ENCODE measurements around the gene S100A11. TPM values are rescaled to one million over a fixed set of nuclear protein-coding genes. Genes with fewer than 3 reads are reported as not detected.

Gene S100A11
- total and polyA plus RNA-seq, 9 of the 15 experiments (the other 6 are each of a cell fraction or from before 2014, with no cell fraction given), result 131 to 808 (median 235) TPM

- TF ChIP-seq RNF219 (CRISPR knock-in tag; IDR thresholded peaks at IDR 0.05) (no peak), CREB3L1 (IDR thresholded peaks at IDR 0.05; ENCODE audit: borderline replicate concordance, low read depth) (no peak), ZBTB43 (CRISPR knock-in tag; IDR thresholded peaks at IDR 0.05) (no peak), CCNT2 (IDR thresholded peaks at IDR 0.05; ENCODE audit: borderline replicate concordance, extremely low read depth, insufficient read length, low read depth, low read length) (no peak), KAT2B (IDR thresholded peaks at IDR 0.05; ENCODE audit: low read depth, low read length) (no peak), TFAP4 (CRISPR knock-in tag; IDR thresholded peaks at IDR 0.05; ENCODE audit: borderline replicate concordance) (no peak), ZNF551 (CRISPR knock-in tag; IDR thresholded peaks at IDR 0.05) (no peak), ZNF695 (CRISPR knock-in tag; IDR thresholded peaks at IDR 0.05) (no peak), MEIS2 (IDR thresholded peaks at IDR 0.05; ENCODE audit: partially characterized antibody) (peak; percentile 99), OTX1 (CRISPR knock-in tag; IDR thresholded peaks at IDR 0.05) (no peak), ZFP1 (CRISPR knock-in tag; IDR thresholded peaks at IDR 0.05) (no peak), ZNF76 (CRISPR knock-in tag; IDR thresholded peaks at IDR 0.05; ENCODE audit: borderline replicate concordance) (no peak), ID3 (CRISPR knock-in tag; IDR thresholded peaks at IDR 0.05) (no peak), ID3 (tag; IDR thresholded peaks at IDR 0.05) (peak; percentile 53; the same call in 1 of the 2 replicates), HINFP (tag; conservative IDR thresholded peaks at IDR 0.05; ENCODE audit: low read depth) (no peak), TAF1 (IDR thresholded peaks at IDR 0.05; ENCODE audit: control insufficient read depth, extremely low read depth, insufficient read depth, low read length, severe bottlenecking) (peak; percentile 19), USF1 (CRISPR knock-in tag; IDR thresholded peaks at IDR 0.05) (no peak)
Observed at GRCh38 chr1:152034654-152035538, 1.9 kb downstream of the S100A11 start (continued).
